Endothelial cell of umbilical vein (primary cell): ENCODE measurements around the gene SHISA2. TPM values are rescaled to one million over a fixed set of nuclear protein-coding genes. Genes with fewer than 3 reads are reported as not detected.

Source experiments
- BruUV-seq: library from RNA; stranded (reverse); fragments of 400-500 nt; replicated peaks from 2 replicates; lab custom pipeline; 2021; lab: Mats Ljungman, UMichigan
- CTCF ChIA-PET: fragments of 300-600, 350-600 bp; sonication (Branson Sonifier 250); formaldehyde crosslinking; loops from one replicate; lab custom pipeline; 2021; ENCODE audit warnings: antibody characterized with exemption, inconsistent platforms; lab: Charles Lee
- POLR2A ChIA-PET: fragments of 300-600, 350-600 bp; sonication (Branson Sonifier 250); formaldehyde crosslinking; loops from one replicate; lab custom pipeline; 2021; ENCODE audit warnings: antibody characterized with exemption, inconsistent platforms; lab: Charles Lee
- DNase-seq: peaks from one replicate; pipeline ENCODE4 v3.0.0-alpha.2; 2011; ENCODE audit warnings: low read depth, low spot score
- FAIRE-seq: peaks from 2 replicates; lab custom pipeline; 2011; peaks lifted over from hg19 to GRCh38; lab: Jason Lieb, UNC
- H2AFZ ChIP-seq: 2 replicates; pipeline ENCODE4 v1.6.0; 2012; ENCODE audit warnings: low read depth, low read length, control low read depth, inconsistent platforms
- H3K27ac ChIP-seq: 2 replicates; pipeline ENCODE4 v1.5.1; 2011; ENCODE audit warnings: low read depth, mild to moderate bottlenecking, control low read depth, low read length, moderate library complexity; ENCODE audit not compliant: insufficient read depth
- H3K27me3 ChIP-seq, 2 experiments: 2 replicates each; pipeline versions ENCODE4 v1.6.0 to v1.6.1; 2011; ENCODE audit warnings: low read length in 2 of 2, mixed read lengths in 1 of 2; ENCODE audit not compliant: control insufficient read depth in 2 of 2, insufficient read depth in 2 of 2
- H3K36me3 ChIP-seq, 2 experiments: 2 replicates in 1 of 2; 3 replicates in 1 of 2; pipeline ENCODE4 v1.5.1; 2011; ENCODE audit warnings: low read length in 2 of 2, mild to moderate bottlenecking in 1 of 2, moderate library complexity in 1 of 2; ENCODE audit not compliant: control insufficient read depth in 2 of 2, insufficient read depth in 2 of 2; ENCODE audit errors: extremely low read depth in 1 of 2
- H3K4me1 ChIP-seq: 3 replicates; pipeline ENCODE4 v1.5.1; 2011; ENCODE audit warnings: mild to moderate bottlenecking, low read length; ENCODE audit not compliant: control insufficient read depth, insufficient read depth; ENCODE audit errors: extremely low read depth
- H3K4me2 ChIP-seq: 2 replicates; pipeline ENCODE4 v1.6.1; 2011; ENCODE audit warnings: low read length, control low read depth, mixed read lengths; ENCODE audit not compliant: insufficient read depth
- H3K4me3 ChIP-seq, 3 experiments: fragments of 200-600 bp in 1 of 3; sonication (generic), shearing (Covaris generic) in 1 of 3; replicated peaks in 1 of 3; 2 replicates each; pipeline ENCODE4 v1.5.1; 2011 to 2016; ENCODE audit warnings: control low read depth in 3 of 3, low read length in 3 of 3, mild to moderate bottlenecking in 2 of 3, inconsistent platforms in 1 of 3, low read depth in 1 of 3, moderate library complexity in 1 of 3; ENCODE audit not compliant: insufficient read depth in 1 of 3
- H3K79me2 ChIP-seq: 2 replicates; pipeline ENCODE4 v1.6.0; 2012; ENCODE audit warnings: low read length, inconsistent platforms; ENCODE audit not compliant: control insufficient read depth, insufficient read depth
- H3K9ac ChIP-seq: replicated peaks from 2 replicates; pipeline ENCODE3; 2011; ENCODE audit warnings: low read length, control low read depth; ENCODE audit not compliant: insufficient read depth; ENCODE audit errors: extremely low read depth
- H3K9me1 ChIP-seq: replicated peaks from 3 replicates; pipeline ENCODE4 v1.6.0; 2011; ENCODE audit warnings: mild to moderate bottlenecking, low read length; ENCODE audit not compliant: control insufficient read depth, insufficient read depth; ENCODE audit errors: extremely low read depth
- H3K9me3 ChIP-seq: replicated peaks from 2 replicates; pipeline ENCODE4 v1.5.1; 2012; ENCODE audit warnings: low read length, inconsistent platforms; ENCODE audit not compliant: control insufficient read depth, insufficient read depth
- H4K20me1 ChIP-seq: replicated peaks from 2 replicates; pipeline ENCODE3; 2011; ENCODE audit warnings: mild to moderate bottlenecking, low read length; ENCODE audit not compliant: control insufficient read depth, insufficient read depth; ENCODE audit errors: extremely low read depth
- EZH2 ChIP-seq: IDR thresholded peaks from 2 replicates; pipeline ENCODE4 v1.6.1; 2012; ENCODE audit warnings: borderline replicate concordance, low read depth, mild to moderate bottlenecking, moderate library complexity, low read length, inconsistent platforms; ENCODE audit not compliant: severe bottlenecking
- FOS ChIP-seq: IDR thresholded peaks from 2 replicates; pipeline ENCODE4 v1.6.1; 2011; ENCODE audit warnings: mild to moderate bottlenecking, low read length, moderate library complexity, borderline replicate concordance; ENCODE audit not compliant: insufficient read depth
- GATA2 ChIP-seq: IDR thresholded peaks from 2 replicates; pipeline ENCODE4 v1.7.0; 2011; ENCODE audit warnings: low read depth, mild to moderate bottlenecking, moderate library complexity, mixed read lengths, low read length; ENCODE audit not compliant: insufficient read length, insufficient read depth
- JUN ChIP-seq: IDR thresholded peaks from 2 replicates; pipeline ENCODE4 v1.6.1; 2011; ENCODE audit warnings: borderline replicate concordance, low read depth; ENCODE audit not compliant: insufficient read length, insufficient read depth
- MYC ChIP-seq: IDR thresholded peaks from one replicate; pipeline ENCODE4 v1.6.1; 2011; ENCODE audit warnings: mild to moderate bottlenecking, low read depth, low read length
- POLR2A ChIP-seq: IDR thresholded peaks from 2 replicates; pipeline ENCODE4 v1.6.1; 2012; ENCODE audit warnings: low read depth, mild to moderate bottlenecking, control low read depth, low read length
- POLR2AphosphoS5 ChIP-seq: IDR thresholded peaks from 2 replicates; pipeline ENCODE4 v1.6.1; 2012; ENCODE audit warnings: low read depth, mild to moderate bottlenecking, control low read depth, low read length, moderate library complexity; ENCODE audit not compliant: insufficient read depth
- dilution Hi-C: fragments of 300-500 bp; cut with MboI; formaldehyde crosslinking; loops from one replicate; pipeline ENCODE4 v1.15.0; 2019; ENCODE audit warnings: low sequenced_read_pairs; ENCODE audit not compliant: extremely low pct_ligation_motif_present
- intact Hi-C: fragments of 100-400 bp; cut with micrococcal nuclease; formaldehyde crosslinking; loops from one replicate; pipeline ENCODE4 v1.10.0; 2022
- polyA plus RNA-seq, 4 experiments: library from polyadenylated mRNA; depleted of rRNA in 3 of 4; stranded (reverse) in 3 of 4; unstranded in 1 of 4; fragments of >200 nt; gene quantifications; 2 replicates each; pipeline versions ENCODE4 v1.2.1 to v1.2.3, GENCODE V29; 2011 to 2012; ENCODE audit warnings: missing spikeins in 1 of 4
- total RNA-seq: library from RNA; stranded (reverse); gene quantifications from 2 replicates; pipeline ENCODE4 v1.2.3, GENCODE V29; 2021
- TF ChIP-seq, protein P1 (sequence below): IDR thresholded peaks from 2 replicates; pipeline ENCODE4 v1.6.1; 2011; ENCODE audit not compliant: insufficient read depth, insufficient read length
- TF ChIP-seq, protein P2 (sequence below), 2 donors: IDR thresholded peaks; 1 replicate in 1 of 2; 2 replicates in 1 of 2; pipeline ENCODE4 v1.5.1; 2011; ENCODE audit warnings: low read length in 2 of 2, mild to moderate bottlenecking in 2 of 2, moderate library complexity in 2 of 2, control low read depth in 1 of 2, inconsistent platforms in 1 of 2, low read depth in 1 of 2; ENCODE audit not compliant: insufficient read depth in 1 of 2; ENCODE audit errors: extremely low read depth in 1 of 2

Gene SHISA2
- total and polyA plus RNA-seq, 2 donors (not counting 3 experiments of a cell fraction or from before 2014, with no cell fraction given), result 1.5 to 2.5 TPM

DNA sequence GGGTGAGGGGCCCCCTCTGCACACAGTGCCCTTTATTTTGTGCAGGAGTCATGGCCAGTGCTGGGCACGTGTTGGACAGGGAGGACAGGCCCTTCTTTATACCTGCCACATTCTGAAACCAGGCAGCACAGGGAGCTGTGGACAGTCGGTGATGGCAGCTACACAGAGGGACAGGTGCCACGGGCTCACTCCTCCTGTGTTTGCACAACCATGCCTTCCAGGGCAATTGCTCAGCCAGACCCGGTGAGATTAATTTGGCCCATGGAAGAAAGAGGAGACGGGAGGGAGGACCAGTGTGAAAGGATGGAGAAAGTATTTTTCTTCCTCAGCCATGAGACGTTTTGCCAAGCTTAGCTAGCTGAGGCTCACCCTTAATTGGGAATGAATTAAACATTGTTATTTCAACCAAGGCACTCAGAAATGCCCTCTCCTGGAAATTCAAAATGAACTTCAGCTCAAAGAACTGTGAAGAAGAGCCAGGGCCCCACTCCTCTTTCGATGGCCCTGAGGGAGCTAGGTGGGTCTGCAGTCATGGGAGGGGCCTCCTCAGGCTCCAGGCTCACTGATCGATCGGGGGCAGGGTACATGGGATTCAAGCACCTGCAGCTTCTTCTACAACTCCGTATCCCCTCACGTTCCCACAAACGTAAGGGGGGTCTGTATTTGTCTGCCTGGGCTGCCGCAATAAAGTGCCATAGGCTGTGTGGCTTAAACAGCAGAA, 41.2 kb downstream of the SHISA2 start:
- Histone ChIP-seq H3K27me3 (no peaks in the 10 kb centered on the region), H3K4me2 (no peak overlapping the region), H3K36me3 (no peaks in the 10 kb centered on the region), H2AFZ (no peak overlapping the region), H3K9me1 (no peaks in the 10 kb centered on the region), H3K9ac (no peak overlapping the region), H3K79me2 (no peaks in the 10 kb centered on the region), H3K27ac (no peak overlapping the region), H3K4me1 (peaks cover 35% of the 10 kb centered on the region), H3K4me3 (no peak overlapping the region), H3K9me3 (peaks cover 2% of the 10 kb centered on the region), H4K20me1 (no peaks in the 10 kb centered on the region)
- DNase-seq (no peak), FAIRE-seq (no peak)
- dilution Hi-C loops, result no loop called here
- CTCF ChIA-PET, result interaction anchor here (1.1 kb wide), 1 partner anchor 20 kb away, joined by 4 read pairs; no protein-coding TSS in a partner anchor
- intact Hi-C loops, result loop anchor here (10.0 kb wide), 2 partner anchors 214 to 696 kb away; partner anchors contain the start of gene RNF6
- TF ChIP-seq, protein P1, sequence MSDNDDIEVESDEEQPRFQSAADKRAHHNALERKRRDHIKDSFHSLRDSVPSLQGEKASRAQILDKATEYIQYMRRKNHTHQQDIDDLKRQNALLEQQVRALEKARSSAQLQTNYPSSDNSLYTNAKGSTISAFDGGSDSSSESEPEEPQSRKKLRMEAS, result no peak
- TF ChIP-seq FOS (no peak), GATA2 (no peak), MYC (no peak), POLR2AphosphoS5 (no peak), JUN (no peak), EZH2 (no peak), POLR2A (no peak)
- TF ChIP-seq, protein P2, sequence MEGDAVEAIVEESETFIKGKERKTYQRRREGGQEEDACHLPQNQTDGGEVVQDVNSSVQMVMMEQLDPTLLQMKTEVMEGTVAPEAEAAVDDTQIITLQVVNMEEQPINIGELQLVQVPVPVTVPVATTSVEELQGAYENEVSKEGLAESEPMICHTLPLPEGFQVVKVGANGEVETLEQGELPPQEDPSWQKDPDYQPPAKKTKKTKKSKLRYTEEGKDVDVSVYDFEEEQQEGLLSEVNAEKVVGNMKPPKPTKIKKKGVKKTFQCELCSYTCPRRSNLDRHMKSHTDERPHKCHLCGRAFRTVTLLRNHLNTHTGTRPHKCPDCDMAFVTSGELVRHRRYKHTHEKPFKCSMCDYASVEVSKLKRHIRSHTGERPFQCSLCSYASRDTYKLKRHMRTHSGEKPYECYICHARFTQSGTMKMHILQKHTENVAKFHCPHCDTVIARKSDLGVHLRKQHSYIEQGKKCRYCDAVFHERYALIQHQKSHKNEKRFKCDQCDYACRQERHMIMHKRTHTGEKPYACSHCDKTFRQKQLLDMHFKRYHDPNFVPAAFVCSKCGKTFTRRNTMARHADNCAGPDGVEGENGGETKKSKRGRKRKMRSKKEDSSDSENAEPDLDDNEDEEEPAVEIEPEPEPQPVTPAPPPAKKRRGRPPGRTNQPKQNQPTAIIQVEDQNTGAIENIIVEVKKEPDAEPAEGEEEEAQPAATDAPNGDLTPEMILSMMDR (IDR thresholded peaks at IDR 0.05; ENCODE audit: extremely low read depth in 1 of 2, insufficient read depth in 1 of 2, low read depth in 1 of 2, low read length in 2 of 2), result no peak
- no TSS peak for BruUV-seq
- POLR2A ChIA-PET, result no interaction called here
